Keratinocyte (primary cell): ENCODE measurements around the gene ALDH1L1. TPM values are rescaled to one million over a fixed set of nuclear protein-coding genes. Genes with fewer than 3 reads are reported as not detected.

Experiments used
- DNase-seq: peaks from one replicate; pipeline ENCODE4 v3.0.0-alpha.2; 2011; ENCODE audit warnings: low read depth, missing footprints, low spot score
- FAIRE-seq: peaks from 2 replicates; lab custom pipeline; 2011; peaks lifted over from hg19 to GRCh38; lab: Jason Lieb, UNC
- H2AFZ ChIP-seq: 2 replicates; pipeline ENCODE4 v1.6.0; 2012; ENCODE audit warnings: low read length, control low read depth, inconsistent platforms; ENCODE audit not compliant: control insufficient read depth
- H3K27ac ChIP-seq: 2 replicates; pipeline ENCODE4 v1.5.1; 2011; ENCODE audit warnings: low read length; ENCODE audit not compliant: control insufficient read depth, insufficient read depth
- H3K27me3 ChIP-seq: 3 replicates; pipeline ENCODE4 v1.6.0; 2011; ENCODE audit warnings: low read length; ENCODE audit not compliant: control insufficient read depth, insufficient read depth; ENCODE audit errors: extremely low read depth
- H3K36me3 ChIP-seq, 2 experiments: 2 replicates in 1 of 2; 3 replicates in 1 of 2; pipeline ENCODE4 v1.5.1; 2011; ENCODE audit warnings: low read length in 2 of 2, mild to moderate bottlenecking in 1 of 2; ENCODE audit not compliant: control insufficient read depth in 2 of 2, insufficient read depth in 2 of 2; ENCODE audit errors: extremely low read depth in 1 of 2
- H3K4me1 ChIP-seq: 3 replicates; pipeline ENCODE4 v1.5.1; 2011; ENCODE audit warnings: low read length; ENCODE audit not compliant: control insufficient read depth, insufficient read depth; ENCODE audit errors: extremely low read depth
- H3K4me2 ChIP-seq: 3 replicates; pipeline ENCODE4 v1.6.0; 2011; ENCODE audit warnings: low read depth, low read length; ENCODE audit not compliant: control insufficient read depth, insufficient read depth; ENCODE audit errors: extremely low read depth
- H3K4me3 ChIP-seq, 3 experiments: fragments of 200-600 bp in 1 of 3; sonication (generic) in 1 of 3; 2 replicates in 2 of 3; 3 replicates in 1 of 3; pipeline ENCODE4 v1.5.1; 2011 to 2016; ENCODE audit warnings: low read length in 3 of 3, mild to moderate bottlenecking in 3 of 3, control low read depth in 2 of 3, inconsistent platforms in 1 of 3, low read depth in 1 of 3, mixed read lengths in 1 of 3, mixed run types in 1 of 3, moderate library complexity in 1 of 3; ENCODE audit not compliant: control insufficient read depth in 2 of 3, insufficient read depth in 2 of 3; ENCODE audit errors: extremely low read depth in 1 of 3
- H3K79me2 ChIP-seq: 2 replicates; pipeline ENCODE4 v1.6.0; 2012; ENCODE audit warnings: low read length; ENCODE audit not compliant: control insufficient read depth, insufficient read depth
- H3K9ac ChIP-seq: 3 replicates; pipeline ENCODE4 v1.6.0; 2011; ENCODE audit warnings: low read length; ENCODE audit not compliant: control insufficient read depth, insufficient read depth; ENCODE audit errors: extremely low read depth
- H3K9me1 ChIP-seq: 3 replicates; pipeline ENCODE4 v1.6.0; 2011; ENCODE audit warnings: low read length; ENCODE audit not compliant: control insufficient read depth, insufficient read depth; ENCODE audit errors: extremely low read depth
- H3K9me3 ChIP-seq: 2 replicates; pipeline ENCODE4 v1.5.1; 2012; ENCODE audit warnings: low read depth, low read length; ENCODE audit not compliant: control insufficient read depth
- H4K20me1 ChIP-seq: 3 replicates; pipeline ENCODE4 v1.6.0; 2011; ENCODE audit warnings: low read length; ENCODE audit not compliant: control insufficient read depth, insufficient read depth; ENCODE audit errors: extremely low read depth
- EZH2 ChIP-seq: IDR thresholded peaks from one replicate; pipeline ENCODE4 v1.6.1; 2012; ENCODE audit warnings: inconsistent platforms, mild to moderate bottlenecking, low read length, moderate library complexity
- dilution Hi-C: fragments of 300-500 bp; cut with MboI; formaldehyde crosslinking; loops from one replicate; pipeline ENCODE4 v1.7.0; 2020; ENCODE audit warnings: low sequenced_read_pairs; ENCODE audit not compliant: extremely low pct_ligation_motif_present
- polyA plus RNA-seq, 5 experiments: library from polyadenylated mRNA; depleted of rRNA in 3 of 5; stranded (reverse) in 3 of 5; stranded (forward) in 1 of 5; unstranded in 1 of 5; fragments of >200 nt; gene quantifications; 1 replicate in 1 of 5; 2 replicates in 3 of 5; 3 replicates in 1 of 5; pipeline versions ENCODE4 v1.2.1 to v1.2.3, GENCODE V29; 2011 to 2012; ENCODE audit warnings: missing spikeins in 2 of 5, low read depth in 1 of 5, low replicate concordance in 1 of 5
- TF ChIP-seq, protein P1 (sequence below), 3 experiments: IDR thresholded peaks in 1 of 3; conservative IDR thresholded peaks in 1 of 3; optimal IDR thresholded peaks in 1 of 3; 2 replicates in 2 of 3; 3 replicates in 1 of 3; pipeline versions ENCODE3 to v1.5.1; 2011; ENCODE audit warnings: low read length in 3 of 3, mild to moderate bottlenecking in 3 of 3, moderate library complexity in 2 of 3, control low read depth in 1 of 3, inconsistent platforms in 1 of 3; ENCODE audit not compliant: insufficient read depth in 2 of 3; ENCODE audit errors: extremely low read depth in 1 of 3

ALDH1L1 gene
- polyA plus RNA-seq, 1 donor (not counting 4 experiments of a cell fraction or from before 2014, with no cell fraction given) = 0.35 TPM

DNA sequence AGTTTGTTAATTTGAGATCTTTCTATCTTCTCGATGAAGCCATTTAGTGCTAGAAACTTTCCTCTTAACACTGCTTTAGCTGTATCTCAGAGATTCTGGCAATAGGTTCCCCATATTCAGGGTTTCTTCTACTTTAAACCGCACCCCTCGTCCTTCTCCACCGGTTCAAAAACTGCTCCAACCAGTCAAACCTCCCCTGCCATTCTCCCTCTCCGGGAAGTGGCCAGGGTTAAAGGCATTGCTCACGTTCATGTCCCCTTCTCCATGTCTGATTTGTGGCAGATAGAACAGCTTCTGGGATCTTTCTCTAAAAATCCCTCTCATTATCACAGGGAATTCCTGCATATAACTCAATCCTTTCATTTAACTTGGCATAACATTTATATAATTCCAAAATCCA, 14.4 kb downstream of the ALDH1L1 start:
- no peak for TF ChIP-seq EZH2
- TF ChIP-seq, protein P1, sequence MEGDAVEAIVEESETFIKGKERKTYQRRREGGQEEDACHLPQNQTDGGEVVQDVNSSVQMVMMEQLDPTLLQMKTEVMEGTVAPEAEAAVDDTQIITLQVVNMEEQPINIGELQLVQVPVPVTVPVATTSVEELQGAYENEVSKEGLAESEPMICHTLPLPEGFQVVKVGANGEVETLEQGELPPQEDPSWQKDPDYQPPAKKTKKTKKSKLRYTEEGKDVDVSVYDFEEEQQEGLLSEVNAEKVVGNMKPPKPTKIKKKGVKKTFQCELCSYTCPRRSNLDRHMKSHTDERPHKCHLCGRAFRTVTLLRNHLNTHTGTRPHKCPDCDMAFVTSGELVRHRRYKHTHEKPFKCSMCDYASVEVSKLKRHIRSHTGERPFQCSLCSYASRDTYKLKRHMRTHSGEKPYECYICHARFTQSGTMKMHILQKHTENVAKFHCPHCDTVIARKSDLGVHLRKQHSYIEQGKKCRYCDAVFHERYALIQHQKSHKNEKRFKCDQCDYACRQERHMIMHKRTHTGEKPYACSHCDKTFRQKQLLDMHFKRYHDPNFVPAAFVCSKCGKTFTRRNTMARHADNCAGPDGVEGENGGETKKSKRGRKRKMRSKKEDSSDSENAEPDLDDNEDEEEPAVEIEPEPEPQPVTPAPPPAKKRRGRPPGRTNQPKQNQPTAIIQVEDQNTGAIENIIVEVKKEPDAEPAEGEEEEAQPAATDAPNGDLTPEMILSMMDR (optimal IDR thresholded peaks at IDR 0.05 in 1 of 3, IDR thresholded peaks at IDR 0.05 in 1 of 3, conservative IDR thresholded peaks at IDR 0.05 in 1 of 3; ENCODE audit: extremely low read depth in 1 of 3, insufficient read depth in 2 of 3, low read length in 3 of 3) = no peak
- Histone ChIP-seq H3K4me1 (peaks cover 10% of the 10 kb centered on the region), H3K27me3 (no peaks in the 10 kb centered on the region), H4K20me1 (no peaks in the 10 kb centered on the region), H3K9ac (no peak overlapping the region), H3K4me2 (peak overlapping the region; percentile 16), H3K9me1 (no peaks in the 10 kb centered on the region), H3K27ac (no peak overlapping the region), H3K36me3 (no peaks in the 10 kb centered on the region), H3K79me2 (no peaks in the 10 kb centered on the region), H3K4me3 (no peak overlapping the region), H2AFZ (peak overlapping the region; percentile 17), H3K9me3 (no peaks in the 10 kb centered on the region)
- DNase-seq (no peak), FAIRE-seq (no peak)
- dilution Hi-C loops = no loop called here

DNA sequence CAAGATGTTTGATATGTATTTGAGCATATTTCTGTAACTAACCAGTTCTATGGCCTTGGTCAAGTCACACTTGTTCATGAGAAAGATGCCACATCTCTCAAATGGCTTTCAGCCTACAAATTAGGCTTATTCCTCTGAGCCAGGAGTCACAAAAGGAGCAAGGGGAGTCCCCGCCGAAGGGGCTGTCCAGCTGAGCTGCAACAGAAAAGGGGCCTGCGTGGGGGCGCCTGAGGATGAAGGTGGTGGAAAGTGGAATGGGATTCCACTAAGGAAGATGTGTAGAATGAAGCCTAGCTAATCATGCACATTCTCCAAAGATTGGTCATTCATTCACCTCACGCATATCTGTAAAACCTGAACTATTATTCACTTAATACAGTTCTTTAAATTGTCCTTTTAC, 19.1 kb downstream of the ALDH1L1 start:
- Histone ChIP-seq H3K4me2 (no peak overlapping the region), H3K9me3 (no peaks in the 10 kb centered on the region), H3K4me1 (no peaks in the 10 kb centered on the region), H3K36me3 (no peaks in the 10 kb centered on the region), H3K4me3 (no peak overlapping the region), H2AFZ (no peak overlapping the region), H3K79me2 (no peaks in the 10 kb centered on the region), H3K9me1 (no peaks in the 10 kb centered on the region), H4K20me1 (no peaks in the 10 kb centered on the region), H3K27ac (no peak overlapping the region), H3K9ac (no peak overlapping the region), H3K27me3 (no peaks in the 10 kb centered on the region)
- DNase-seq (no peak), FAIRE-seq (no peak)
- dilution Hi-C loops = no loop called here
- TF ChIP-seq, protein P1 (optimal IDR thresholded peaks at IDR 0.05 in 1 of 3, IDR thresholded peaks at IDR 0.05 in 1 of 3, conservative IDR thresholded peaks at IDR 0.05 in 1 of 3; ENCODE audit: extremely low read depth in 1 of 3, insufficient read depth in 2 of 3, low read length in 3 of 3) = no peak
- no peak for TF ChIP-seq EZH2
